Measurements from ENCODE around the gene DIDO1.
"Not testable (repeated sequence)": the region's sequence is repeated elsewhere in the genome, so short reads cannot be mapped to it uniquely, and the experiment has no call there.

DIDO1 gene

GRCh38 chr20:62854121-62854520 is 72.2 kb downstream of the DIDO1 start:
- no peak for DNase-seq (ENCODE audit: low spot score)

- not testable (repeated sequence) for DNase-seq (ENCODE audit: low spot score)
Observed at GRCh38 chr20:62853304-62853703, 73.0 kb downstream of the DIDO1 start.

- no peak for DNase-seq (ENCODE audit: low spot score)
Observed at GRCh38 chr20:62852841-62853240, 73.5 kb downstream of the DIDO1 start.

- DNase-seq (ENCODE audit: low spot score), result no peak
Observed at GRCh38 chr20:62852196-62852595, 74.1 kb downstream of the DIDO1 start.

- no peak for DNase-seq (ENCODE audit: low spot score)
Observed at GRCh38 chr20:62850333-62850974, 75.9 kb downstream of the DIDO1 start.

GRCh38 chr20:62849431-62849830 is 76.9 kb downstream of the DIDO1 start:
- DNase-seq (ENCODE audit: low spot score), result no peak

GRCh38 chr20:62848917-62849316 is 77.4 kb downstream of the DIDO1 start:
- not testable (repeated sequence) for DNase-seq (ENCODE audit: low spot score)

- no peak for DNase-seq (ENCODE audit: low spot score)
Observed at GRCh38 chr20:62846166-62846890, 80.0 kb downstream of the DIDO1 start.

GRCh38 chr20:62845416-62846160 is 80.7 kb downstream of the DIDO1 start:
- no peak for DNase-seq (ENCODE audit: low spot score)

GRCh38 chr20:62844182-62844581 is 82.1 kb downstream of the DIDO1 start:
- DNase-seq (ENCODE audit: low spot score), result no peak

GRCh38 chr20:62843656-62844055 is 82.6 kb downstream of the DIDO1 start:
- DNase-seq (ENCODE audit: low spot score), result no peak

GRCh38 chr20:62841705-62842212 is 84.5 kb downstream of the DIDO1 start:
- no peak for DNase-seq (ENCODE audit: low spot score)

- no peak for DNase-seq (ENCODE audit: low spot score)
Observed at GRCh38 chr20:62840244-62841197, 85.8 kb downstream of the DIDO1 start.

GRCh38 chr20:62839816-62840215 is 86.5 kb downstream of the DIDO1 start:
- no peak for DNase-seq (ENCODE audit: low spot score)

GRCh38 chr20:62839261-62839660 is 87.0 kb downstream of the DIDO1 start:
- DNase-seq (ENCODE audit: low spot score), result no peak

- no peak for DNase-seq (ENCODE audit: low spot score)
Observed at GRCh38 chr20:62838128-62838891, 88.0 kb downstream of the DIDO1 start.

GRCh38 chr20:62837790-62838127 is 88.5 kb downstream of the DIDO1 start:
- no peak for DNase-seq (ENCODE audit: low spot score)

GRCh38 chr20:62836967-62837490 is 89.3 kb downstream of the DIDO1 start:
- no peak for DNase-seq (ENCODE audit: low spot score)

GRCh38 chr20:62835931-62836861 is 90.1 kb downstream of the DIDO1 start:
- no peak for DNase-seq (ENCODE audit: low spot score)

Data from CD4-positive, alpha-beta T cell treated with Interleukin-15 for 4 hours (primary cell).